Measurements from ENCODE around the gene FOSL2. TPM values are rescaled to one million over a fixed set of nuclear protein-coding genes. Genes with fewer than 3 reads are reported as not detected.

FOSL2 gene
- polyA plus RNA-seq, 3 donors, result 24.8 to 270 (median 28.6) TPM

DNA sequence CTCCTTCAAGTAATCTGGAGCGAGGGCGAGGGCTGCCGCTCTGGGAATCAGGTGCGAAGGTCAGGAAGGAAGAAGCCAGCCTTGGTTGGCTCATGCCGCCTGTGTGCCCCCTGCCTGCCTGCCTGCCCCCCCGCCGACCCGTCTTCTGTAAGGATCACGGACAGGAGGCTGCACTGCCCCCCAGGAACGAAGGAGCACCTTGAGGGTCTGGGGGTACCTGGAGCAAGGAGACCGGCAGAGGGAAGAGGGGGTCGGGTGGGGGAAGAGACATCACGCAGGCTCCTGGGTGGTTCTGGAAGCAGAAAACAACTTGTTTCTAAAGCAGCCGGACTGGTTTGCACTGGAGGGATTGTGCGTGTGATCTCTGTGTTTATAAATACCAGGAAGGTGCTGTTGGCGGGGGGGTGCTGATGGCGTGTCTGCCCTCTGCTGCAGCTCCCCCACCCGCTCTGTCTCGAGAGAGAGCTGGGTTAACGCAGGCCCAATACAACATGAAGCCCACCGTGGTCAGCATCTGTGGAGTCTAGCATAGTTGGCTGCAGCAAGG, 1.7 kb downstream of the FOSL2 start:
- H4K20me1 ChIP-seq (ENCODE audit: insufficient read depth, low read length), result peaks cover 67% of the 10 kb centered on the region
- Mint-ChIP-seq H3K4me1 (peaks cover 36% of the 10 kb centered on the region), H3K9me3 (peaks cover 0 to 13% (median 0%) of the 10 kb centered on the region in 7 donors), H3K27ac (no peak overlapping the region), H3K4me3 (no peak overlapping the region), H3K36me3 (peaks cover 6 to 25% of the 10 kb centered on the region in 2 donors), H3K27me3 (ENCODE audit: low read depth in 3 of 3) (peaks cover 0 to 6% (median 2%) of the 10 kb centered on the region in 3 donors)
- H3K4me3 ChIP-seq (replicated peaks in 1 of 3; ENCODE audit: low read depth in 2 of 3, low read length in 3 of 3), result peak overlapping the region; percentile 92 to 98 (median 97)
- no peak overlapping the region for H2AFZ ChIP-seq (ENCODE audit: insufficient read depth, low read depth, low read length, poor library complexity, severe bottlenecking)
- 1% methylated on average over 21 of the region's 21 CpGs for WGBS (ENCODE audit: insufficient coverage)
- H3K9me3 ChIP-seq (replicated peaks in 1 of 2; ENCODE audit: control insufficient read depth in 1 of 2, insufficient read depth in 1 of 2, low read length in 2 of 2), result no peaks in the 10 kb centered on the region
- intact Hi-C loops (cut with micrococcal nuclease), result loop anchor here (2.0 to 10.0 kb wide), 6 partner anchors 58 to 687 kb away; partner anchors contain the start of genes BABAM2 (in 2 of the 2) and RBKS (in 2 of the 2)
- peak overlapping the region; percentile 97 for H3K27ac ChIP-seq (ENCODE audit: low read depth in 1 of 2, low read length in 2 of 2)
- no peaks in the 10 kb centered on the region for H3K27me3 ChIP-seq (ENCODE audit: control insufficient read depth in 2 of 2, insufficient read depth in 2 of 2, low read length in 2 of 2)
- peaks cover 12 to 28% of the 10 kb centered on the region in 2 donors for H3K36me3 ChIP-seq (replicated peaks in 1 of 2; ENCODE audit: control insufficient read depth in 1 of 2, insufficient read depth in 2 of 2, low read length in 2 of 2)
- TF ChIP-seq, protein P1, sequence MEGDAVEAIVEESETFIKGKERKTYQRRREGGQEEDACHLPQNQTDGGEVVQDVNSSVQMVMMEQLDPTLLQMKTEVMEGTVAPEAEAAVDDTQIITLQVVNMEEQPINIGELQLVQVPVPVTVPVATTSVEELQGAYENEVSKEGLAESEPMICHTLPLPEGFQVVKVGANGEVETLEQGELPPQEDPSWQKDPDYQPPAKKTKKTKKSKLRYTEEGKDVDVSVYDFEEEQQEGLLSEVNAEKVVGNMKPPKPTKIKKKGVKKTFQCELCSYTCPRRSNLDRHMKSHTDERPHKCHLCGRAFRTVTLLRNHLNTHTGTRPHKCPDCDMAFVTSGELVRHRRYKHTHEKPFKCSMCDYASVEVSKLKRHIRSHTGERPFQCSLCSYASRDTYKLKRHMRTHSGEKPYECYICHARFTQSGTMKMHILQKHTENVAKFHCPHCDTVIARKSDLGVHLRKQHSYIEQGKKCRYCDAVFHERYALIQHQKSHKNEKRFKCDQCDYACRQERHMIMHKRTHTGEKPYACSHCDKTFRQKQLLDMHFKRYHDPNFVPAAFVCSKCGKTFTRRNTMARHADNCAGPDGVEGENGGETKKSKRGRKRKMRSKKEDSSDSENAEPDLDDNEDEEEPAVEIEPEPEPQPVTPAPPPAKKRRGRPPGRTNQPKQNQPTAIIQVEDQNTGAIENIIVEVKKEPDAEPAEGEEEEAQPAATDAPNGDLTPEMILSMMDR (IDR thresholded peaks at IDR 0.05), result no peak
- peak in 1 of 3 donors; percentile 37 for DNase-seq
- peak overlapping the region; percentile 89 for H3K4me2 ChIP-seq (replicated peaks; ENCODE audit: extremely low read depth, low read length, poor library complexity, severe bottlenecking)
- H3K79me2 ChIP-seq (ENCODE audit: insufficient read depth, low read length), result peaks cover 68% of the 10 kb centered on the region
- H3K4me1 ChIP-seq (ENCODE audit: control insufficient read depth in 1 of 2, insufficient read depth in 2 of 2, low read length in 2 of 2), result peaks cover 42 to 56% of the 10 kb centered on the region in 2 donors
- H3K9ac ChIP-seq (ENCODE audit: insufficient read depth, low read length, poor library complexity, severe bottlenecking), result peak overlapping the region; percentile 100

DNA sequence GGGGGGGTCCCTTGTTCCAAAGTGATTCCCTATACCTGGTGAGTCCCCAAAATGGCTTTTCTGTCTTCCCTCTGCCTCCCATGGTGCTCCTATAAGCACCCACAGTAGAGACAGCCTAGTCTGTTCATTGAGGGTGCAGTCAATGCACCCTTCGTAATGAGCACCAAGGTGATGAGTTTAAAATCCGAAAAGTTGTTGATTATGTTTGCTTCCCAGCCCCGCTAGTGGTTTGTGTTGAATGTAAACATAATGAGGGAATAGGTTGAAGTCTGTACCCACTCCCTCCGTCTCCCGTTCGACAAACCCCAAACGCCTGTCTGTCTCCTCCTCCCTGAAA, 2.3 kb downstream of the FOSL2 start:
- H3K9me3 ChIP-seq (replicated peaks in 1 of 2; ENCODE audit: control insufficient read depth in 1 of 2, insufficient read depth in 1 of 2, low read length in 2 of 2), result no peaks in the 10 kb centered on the region
- H3K79me2 ChIP-seq (ENCODE audit: insufficient read depth, low read length), result peaks cover 73% of the 10 kb centered on the region
- no peak overlapping the region for H2AFZ ChIP-seq (ENCODE audit: insufficient read depth, low read depth, low read length, poor library complexity, severe bottlenecking)
- no CpG with 5 or more reads among the region's 7 CpGs for WGBS (ENCODE audit: insufficient coverage)
- H3K27ac ChIP-seq (ENCODE audit: low read depth in 1 of 2, low read length in 2 of 2), result peak overlapping the region; percentile 97
- H3K4me3 Mint-ChIP-seq, result no peak overlapping the region
- peaks cover 42 to 56% of the 10 kb centered on the region in 2 donors for H3K4me1 ChIP-seq (ENCODE audit: control insufficient read depth in 1 of 2, insufficient read depth in 2 of 2, low read length in 2 of 2)
- H3K27me3 Mint-ChIP-seq (ENCODE audit: low read depth in 3 of 3), result peaks cover 0 to 6% (median 2%) of the 10 kb centered on the region in 3 donors
- H3K36me3 Mint-ChIP-seq, result peaks cover 8 to 29% of the 10 kb centered on the region in 2 donors
- no peak for DNase-seq
- H3K4me1 Mint-ChIP-seq, result peaks cover 36% of the 10 kb centered on the region
- intact Hi-C loops (cut with micrococcal nuclease), result loop anchor here (2.0 to 10.0 kb wide), 6 partner anchors 58 to 688 kb away; partner anchors contain the start of genes BABAM2 (in 2 of the 2) and RBKS (in 2 of the 2)
- peak overlapping the region; percentile 89 for H3K4me2 ChIP-seq (replicated peaks; ENCODE audit: extremely low read depth, low read length, poor library complexity, severe bottlenecking)
- TF ChIP-seq, protein P1 (IDR thresholded peaks at IDR 0.05), result no peak
- H3K9ac ChIP-seq (ENCODE audit: insufficient read depth, low read length, poor library complexity, severe bottlenecking), result peak overlapping the region; percentile 100
- peaks cover 0 to 13% (median 0%) of the 10 kb centered on the region in 7 donors for H3K9me3 Mint-ChIP-seq
- no peak overlapping the region for H3K27ac Mint-ChIP-seq
- H4K20me1 ChIP-seq (ENCODE audit: insufficient read depth, low read length), result peaks cover 73% of the 10 kb centered on the region
- H3K36me3 ChIP-seq (replicated peaks in 1 of 2; ENCODE audit: control insufficient read depth in 1 of 2, insufficient read depth in 2 of 2, low read length in 2 of 2), result peaks cover 16 to 34% of the 10 kb centered on the region in 2 donors
- peak overlapping the region; percentile 92 to 98 (median 97) for H3K4me3 ChIP-seq (replicated peaks in 1 of 3; ENCODE audit: low read depth in 2 of 3, low read length in 3 of 3)
- no peaks in the 10 kb centered on the region for H3K27me3 ChIP-seq (ENCODE audit: control insufficient read depth in 2 of 2, insufficient read depth in 2 of 2, low read length in 2 of 2)

All from CD14-positive monocyte (primary cell).